GM10266 (cell line): Measurements from ENCODE around the gene SATB2.

Experiments
- DNase-seq: peaks from one replicate; pipeline ENCODE4 v3.0.0; 2012; ENCODE audit errors: extremely low spot score
- TF ChIP-seq, protein P1 (sequence below): IDR thresholded peaks from 2 replicates; pipeline ENCODE4 v1.5.1; 2012; ENCODE audit warnings: mild to moderate bottlenecking, low read depth; ENCODE audit not compliant: control insufficient read depth, insufficient read depth; ENCODE audit errors: missing control alignments

Gene SATB2

DNA sequence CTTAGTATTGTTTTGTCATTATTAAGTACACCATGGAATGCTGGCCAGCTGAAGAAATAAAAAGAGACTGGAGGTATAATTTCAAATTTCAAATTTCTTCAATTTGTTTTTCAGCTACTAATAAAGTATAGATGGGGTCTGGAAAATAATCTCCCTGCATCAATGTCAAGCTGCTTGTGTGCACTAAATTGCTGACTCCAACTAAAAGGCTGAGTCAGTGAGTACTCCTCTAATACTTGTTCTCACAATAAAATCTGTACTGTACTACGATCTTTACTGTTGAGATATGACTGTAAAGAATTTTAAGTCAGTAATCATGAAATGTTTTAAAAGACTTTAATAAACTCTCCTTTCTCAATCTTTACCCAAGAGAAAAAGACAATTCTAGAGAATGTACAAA lies 131.9 kb downstream of the SATB2 start:
- no peak for DNase-seq
- TF ChIP-seq, protein P1, sequence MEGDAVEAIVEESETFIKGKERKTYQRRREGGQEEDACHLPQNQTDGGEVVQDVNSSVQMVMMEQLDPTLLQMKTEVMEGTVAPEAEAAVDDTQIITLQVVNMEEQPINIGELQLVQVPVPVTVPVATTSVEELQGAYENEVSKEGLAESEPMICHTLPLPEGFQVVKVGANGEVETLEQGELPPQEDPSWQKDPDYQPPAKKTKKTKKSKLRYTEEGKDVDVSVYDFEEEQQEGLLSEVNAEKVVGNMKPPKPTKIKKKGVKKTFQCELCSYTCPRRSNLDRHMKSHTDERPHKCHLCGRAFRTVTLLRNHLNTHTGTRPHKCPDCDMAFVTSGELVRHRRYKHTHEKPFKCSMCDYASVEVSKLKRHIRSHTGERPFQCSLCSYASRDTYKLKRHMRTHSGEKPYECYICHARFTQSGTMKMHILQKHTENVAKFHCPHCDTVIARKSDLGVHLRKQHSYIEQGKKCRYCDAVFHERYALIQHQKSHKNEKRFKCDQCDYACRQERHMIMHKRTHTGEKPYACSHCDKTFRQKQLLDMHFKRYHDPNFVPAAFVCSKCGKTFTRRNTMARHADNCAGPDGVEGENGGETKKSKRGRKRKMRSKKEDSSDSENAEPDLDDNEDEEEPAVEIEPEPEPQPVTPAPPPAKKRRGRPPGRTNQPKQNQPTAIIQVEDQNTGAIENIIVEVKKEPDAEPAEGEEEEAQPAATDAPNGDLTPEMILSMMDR: no peak

DNA sequence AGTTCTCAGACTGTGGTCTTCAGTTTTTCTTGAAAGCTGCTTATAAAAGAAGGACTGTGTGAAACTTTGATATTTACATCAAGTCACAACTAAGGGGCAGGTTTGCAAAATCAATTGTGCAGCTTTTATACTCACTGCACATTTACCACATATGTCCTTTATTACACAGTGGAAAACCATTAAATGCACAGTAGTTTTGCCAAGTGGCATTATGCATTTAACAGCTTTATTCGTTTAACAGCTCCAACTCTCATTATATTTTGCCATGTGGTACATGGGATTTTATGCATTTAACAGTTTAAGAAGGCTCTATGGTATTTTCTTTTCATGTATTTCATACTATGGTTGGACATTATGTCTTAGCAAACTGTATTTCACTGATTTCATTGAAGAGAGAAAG lies 135.6 kb downstream of the SATB2 start:
- DNase-seq: no peak

DNA sequence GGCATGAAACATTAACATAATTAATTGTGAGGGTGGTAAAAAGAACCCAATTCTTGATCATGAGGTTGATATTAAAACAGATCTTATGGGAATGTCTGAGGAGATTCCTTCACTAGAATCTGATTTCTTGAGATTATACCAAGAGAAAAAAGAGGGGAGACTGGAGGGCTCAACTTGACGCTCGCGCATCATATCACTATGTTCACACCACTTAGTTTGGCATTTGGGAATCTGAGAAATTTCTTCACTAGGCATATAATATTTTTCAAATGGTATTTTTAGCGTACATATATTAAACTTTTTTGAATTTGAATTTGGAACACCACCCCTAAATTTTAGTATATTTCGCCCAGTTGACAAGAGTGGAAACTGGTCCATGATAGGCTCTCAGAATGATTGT lies 140.1 kb downstream of the SATB2 start:
- TF ChIP-seq, protein P1: no peak
- DNase-seq: no peak

More for the DNA sequence above, 135.6 kb downstream of the SATB2 start:
- TF ChIP-seq, protein P1: no peak

DNA sequence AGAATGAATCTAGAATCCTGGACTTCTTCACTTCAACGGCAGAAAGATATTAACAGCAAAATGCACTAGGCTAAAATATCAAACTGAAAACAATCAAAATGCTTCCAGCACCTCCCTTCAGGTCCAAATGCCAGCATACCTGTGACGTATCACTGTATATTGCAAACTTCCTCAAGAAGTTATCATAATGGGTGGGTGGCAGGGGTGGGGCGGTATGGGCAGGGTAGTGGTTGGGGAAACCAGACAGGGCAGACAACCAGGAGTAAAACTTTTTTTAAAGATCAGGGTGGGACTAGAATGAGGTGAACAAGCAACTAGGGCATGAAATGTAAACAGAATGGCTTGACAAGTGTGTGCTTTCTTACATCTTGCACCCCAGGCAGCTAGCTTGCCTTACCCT lies 140.9 kb downstream of the SATB2 start:
- DNase-seq: no peak
- TF ChIP-seq, protein P1: no peak

DNA sequence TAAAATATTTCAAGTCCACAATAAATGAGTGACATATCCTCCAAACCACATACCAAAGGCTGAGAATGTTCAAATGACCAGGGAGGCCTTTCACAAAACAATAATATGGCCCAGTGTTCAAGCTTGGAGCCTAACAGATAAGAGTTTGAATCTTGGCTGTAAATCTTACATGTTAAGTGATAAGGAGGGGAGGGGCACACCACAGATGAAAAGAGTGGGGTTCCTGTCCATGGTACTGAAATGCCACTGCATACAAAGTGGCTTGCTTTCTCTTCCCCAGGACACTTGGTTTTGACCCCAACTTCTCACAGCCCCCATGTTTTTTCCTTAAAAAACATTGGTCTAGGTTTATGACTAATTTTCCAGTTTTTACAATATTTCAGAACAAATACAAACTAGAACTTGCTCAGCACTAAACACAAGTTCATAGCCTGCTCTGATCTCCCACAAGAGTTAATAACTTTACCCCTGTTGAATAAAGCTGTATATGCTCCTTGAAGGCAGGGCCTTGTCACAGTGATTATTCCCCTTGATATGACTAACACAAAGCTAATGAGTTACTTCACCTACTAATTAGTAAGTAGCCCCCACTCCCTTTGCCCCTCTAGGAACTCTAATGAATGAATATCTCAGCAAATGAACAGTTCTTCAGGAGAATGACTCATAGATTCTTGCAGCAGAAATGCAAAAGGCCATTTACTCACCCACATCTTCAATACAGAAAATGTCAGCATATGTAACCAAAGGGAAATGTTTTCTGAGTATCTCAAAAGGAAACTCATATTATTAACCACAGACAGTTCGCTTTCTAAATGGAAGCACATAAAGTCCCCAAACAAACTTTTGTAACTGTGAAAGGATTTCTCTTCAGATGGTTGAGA lies 142.2 kb downstream of the SATB2 start:
- no peak for DNase-seq
- TF ChIP-seq, protein P1: no peak

DNA sequence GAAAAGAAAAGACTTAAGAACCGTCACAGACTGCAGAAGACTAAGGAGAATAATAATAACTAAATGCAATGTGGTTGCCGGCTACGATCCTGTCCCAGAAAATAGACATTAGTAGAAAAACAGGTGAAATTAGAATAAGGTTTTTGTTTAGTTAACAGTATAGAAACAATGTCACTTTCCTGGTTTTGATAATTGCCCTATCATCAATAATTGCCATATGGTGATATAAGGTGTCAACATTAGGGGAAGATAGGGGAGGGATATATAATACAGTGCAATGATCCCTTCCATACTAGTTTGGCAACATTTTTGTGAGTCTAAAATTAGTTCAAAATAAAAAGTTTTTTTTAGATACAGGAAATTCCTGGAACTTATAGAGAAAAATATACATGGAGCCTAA lies 144.8 kb downstream of the SATB2 start:
- no peak for DNase-seq
- TF ChIP-seq, protein P1: no peak

DNA sequence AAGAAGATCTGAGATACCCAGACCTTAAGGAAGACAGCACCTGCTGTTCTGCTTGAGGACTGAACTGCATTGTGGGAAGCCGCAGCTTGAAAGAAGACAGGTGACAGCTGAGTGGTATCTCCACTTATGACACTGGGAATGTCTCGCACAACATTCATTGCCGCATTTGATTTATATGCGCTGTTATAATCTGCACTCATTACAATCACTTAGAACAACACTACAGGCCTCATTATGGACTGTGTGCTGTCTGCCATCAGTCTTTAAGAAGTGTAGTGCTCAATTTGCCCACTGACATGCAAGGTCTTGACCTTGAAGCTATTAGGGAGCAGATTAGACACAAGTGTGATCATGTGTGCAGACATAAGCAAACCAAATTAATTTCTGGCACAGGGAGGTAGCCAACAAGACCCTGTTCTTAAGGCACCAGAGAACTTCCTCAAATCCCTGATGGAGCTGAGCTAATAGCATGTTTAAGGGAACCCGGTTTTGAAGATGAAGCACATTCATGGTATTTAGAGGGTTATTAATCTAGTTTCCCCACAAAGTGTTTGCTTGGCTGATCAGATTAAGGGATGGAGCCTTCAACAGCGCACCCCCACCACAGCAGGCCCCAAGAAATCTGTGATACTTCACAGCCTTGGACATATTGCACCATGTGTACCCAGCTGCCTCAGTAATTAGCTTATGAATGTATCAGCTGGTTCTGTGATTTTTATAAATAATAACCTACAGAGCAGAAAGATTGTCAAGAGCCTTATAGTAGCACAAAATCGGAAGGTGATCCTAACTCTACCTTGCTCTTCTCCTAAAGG lies 146.8 kb downstream of the SATB2 start:
- TF ChIP-seq, protein P1: no peak
- DNase-seq: no peak
